ENCODE results near the gene SRR. TPM values are rescaled to one million over a fixed set of nuclear protein-coding genes. Genes with fewer than 3 reads are reported as not detected.
"Not testable (repeated sequence)": the region's sequence is repeated elsewhere in the genome, so short reads cannot be mapped to it uniquely, and the experiment has no call there.

SRR gene
- total and polyA plus RNA-seq, 3 experiments from 2014 or later: 5.7 to 13.4 (median 11.7) TPM

GRCh38 chr17:2297023-2297422, 6.7 kb upstream of the SRR start:
- CTCF ChIA-PET: interaction anchor here (1.0 kb wide), 1 partner anchor 239 kb away, joined by 3 read pairs; no protein-coding TSS in a partner anchor
- Mint-ChIP-seq H3K4me1 (peaks cover 53 to 75% (median 67%) of the 10 kb centered on the region in 3 donors), H3K27ac (peak overlapping the region in 1 of 8 donors; percentile 5), H3K27me3 (no peaks in the 10 kb centered on the region), H3K4me3 (no peak overlapping the region), H3K36me3 (peaks cover 0 to 85% (median 25%) of the 10 kb centered on the region in 3 donors), H3K9me3 (no peaks in the 10 kb centered on the region)
- Histone ChIP-seq H3K36me3 (ENCODE audit: insufficient read depth, low read length) (peaks cover 65% of the 10 kb centered on the region), H3K4me3 (ENCODE audit: low read length) (no peak overlapping the region), H3K9me3 (ENCODE audit: low read length) (no peaks in the 10 kb centered on the region), H3K27me3 (ENCODE audit: insufficient read depth, low read length, poor library complexity, severe bottlenecking) (no peaks in the 10 kb centered on the region), H3K4me1 (ENCODE audit: insufficient read depth, low read length) (peaks cover 15% of the 10 kb centered on the region), H3K27ac (ENCODE audit: low read depth, low read length) (no peak overlapping the region)
- no peak for DNase-seq
- POLR2A ChIA-PET: no interaction called here

GRCh38 chr17:2299136-2299535, 4.6 kb upstream of the SRR start:
- peaks cover 57 to 76% (median 70%) of the 10 kb centered on the region in 3 donors for H3K4me1 Mint-ChIP-seq
- peak overlapping the region in 1 of 7 donors; percentile 36 for H3K4me3 Mint-ChIP-seq
- no peaks in the 10 kb centered on the region for H3K9me3 ChIP-seq (ENCODE audit: low read length)
- H3K4me1 ChIP-seq (ENCODE audit: insufficient read depth, low read length): peaks cover 23% of the 10 kb centered on the region
- ChIA-PET POLR2A (no interaction called here), CTCF (interaction anchor here (1.5 to 1.9 kb wide), 2 partner anchors 54 to 84 kb away, joined by 4 read pairs; no protein-coding TSS in a partner anchor)
- no peak for DNase-seq
- H3K36me3 Mint-ChIP-seq: peaks cover 0 to 68% (median 17%) of the 10 kb centered on the region in 3 donors
- no peaks in the 10 kb centered on the region for H3K27me3 ChIP-seq (ENCODE audit: insufficient read depth, low read length, poor library complexity, severe bottlenecking)
- H3K36me3 ChIP-seq (ENCODE audit: insufficient read depth, low read length): peaks cover 50% of the 10 kb centered on the region
- no peaks in the 10 kb centered on the region for H3K9me3 Mint-ChIP-seq
- no peak overlapping the region for H3K27ac ChIP-seq (ENCODE audit: low read depth, low read length)
- H3K27ac Mint-ChIP-seq: no peak overlapping the region
- no peak overlapping the region for H3K4me3 ChIP-seq (ENCODE audit: low read length)
- no peaks in the 10 kb centered on the region for H3K27me3 Mint-ChIP-seq

GRCh38 chr17:2299756-2300155, 4.0 kb upstream of the SRR start:
- CTCF ChIA-PET: no interaction called here
- no peaks in the 10 kb centered on the region for H3K9me3 Mint-ChIP-seq
- Histone ChIP-seq H3K36me3 (ENCODE audit: insufficient read depth, low read length) (peaks cover 46% of the 10 kb centered on the region), H3K27ac (ENCODE audit: low read depth, low read length) (no peak overlapping the region), H3K9me3 (ENCODE audit: low read length) (no peaks in the 10 kb centered on the region), H3K4me1 (ENCODE audit: insufficient read depth, low read length) (peaks cover 23% of the 10 kb centered on the region), H3K27me3 (ENCODE audit: insufficient read depth, low read length, poor library complexity, severe bottlenecking) (no peaks in the 10 kb centered on the region), H3K4me3 (ENCODE audit: low read length) (no peak overlapping the region)
- H3K36me3 Mint-ChIP-seq: peaks cover 0 to 62% (median 12%) of the 10 kb centered on the region in 3 donors
- no peak overlapping the region for H3K4me3 Mint-ChIP-seq
- H3K27ac Mint-ChIP-seq: peak overlapping the region in 1 of 8 donors; percentile 31
- peaks cover 53 to 73% (median 66%) of the 10 kb centered on the region in 3 donors for H3K4me1 Mint-ChIP-seq
- no peaks in the 10 kb centered on the region for H3K27me3 Mint-ChIP-seq
- DNase-seq: no peak
- POLR2A ChIA-PET: no interaction called here

DNA sequence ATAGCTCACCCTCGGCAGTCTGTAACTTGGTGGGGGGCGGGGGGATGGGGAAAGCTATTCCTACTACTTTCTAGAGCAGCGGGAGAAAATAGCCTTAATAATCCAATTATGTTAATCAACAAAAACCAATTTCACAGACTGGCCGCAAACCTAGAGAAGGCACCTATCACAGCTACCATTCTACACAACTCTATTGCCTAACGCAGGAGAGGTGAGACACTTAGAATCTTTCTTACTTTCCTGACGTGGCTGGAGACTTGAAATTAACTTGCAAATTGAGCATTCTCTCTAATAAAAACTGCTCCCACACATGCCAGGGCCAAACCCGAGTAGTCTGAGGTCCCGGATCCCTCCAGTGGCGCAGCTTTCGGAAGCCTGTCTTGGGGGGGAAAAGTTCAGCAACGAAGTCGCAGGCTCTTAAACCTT, 959 bp upstream of the SRR start:
- CTCF ChIA-PET: interaction anchor here (1.1 to 1.8 kb wide), 9 partner anchors 12 to 248 kb away, joined by 3 to 6 read pairs (median 3); partner anchors contain the start of genes HIC1 and TSR1
- H3K4me3 Mint-ChIP-seq: peak overlapping the region; percentile 91 to 99 (median 91)
- POLR2A ChIA-PET: interaction anchor here (0.6 to 2.1 kb wide), 7 partner anchors 33 to 687 kb away, joined by 3 to 6 read pairs (median 3); no protein-coding TSS in a partner anchor
- Histone ChIP-seq H3K36me3 (ENCODE audit: insufficient read depth, low read length) (peaks cover 18% of the 10 kb centered on the region), H3K4me3 (ENCODE audit: low read length) (peak overlapping the region; percentile 88), H3K4me1 (ENCODE audit: insufficient read depth, low read length) (peaks cover 18% of the 10 kb centered on the region), H3K27me3 (ENCODE audit: insufficient read depth, low read length, poor library complexity, severe bottlenecking) (no peaks in the 10 kb centered on the region), H3K9me3 (ENCODE audit: low read length) (no peaks in the 10 kb centered on the region), H3K27ac (ENCODE audit: low read depth, low read length) (peak overlapping the region; percentile 81)
- peak in 1 of 5 donors; percentile 50 for DNase-seq
- H3K9me3 Mint-ChIP-seq: no peaks in the 10 kb centered on the region
- H3K4me1 Mint-ChIP-seq: peaks cover 38 to 60% (median 59%) of the 10 kb centered on the region in 3 donors
- H3K27ac Mint-ChIP-seq: peak overlapping the region; percentile 82 to 95 (median 93)
- H3K27me3 Mint-ChIP-seq: no peaks in the 10 kb centered on the region
- H3K36me3 Mint-ChIP-seq: peaks cover 0 to 33% (median 10%) of the 10 kb centered on the region in 3 donors

DNA sequence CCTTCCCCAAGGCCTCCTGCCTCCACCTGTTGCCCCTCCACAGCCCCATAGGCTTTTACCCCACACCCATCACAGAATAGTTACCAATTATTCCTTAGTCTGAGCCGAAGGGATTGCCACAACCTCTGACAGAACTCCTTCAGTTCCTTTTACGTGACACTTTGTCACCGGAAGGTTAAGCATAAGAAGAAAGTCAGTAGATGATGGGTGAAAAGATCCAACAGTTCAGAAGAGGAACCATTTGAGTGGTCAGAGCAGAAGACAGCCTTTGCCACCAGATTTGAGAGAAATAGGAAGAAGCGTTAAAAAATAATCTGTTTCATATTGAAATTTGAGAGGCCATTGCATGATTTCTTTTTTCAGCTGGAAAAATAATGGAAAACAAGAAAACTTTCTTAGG, 1.2 kb downstream of the SRR start:
- Mint-ChIP-seq H3K4me3 (peak overlapping the region; percentile 59 to 86 (median 68)), H3K27ac (peak overlapping the region in 4 of 8 donors; percentile 29 to 95 (median 74)), H3K9me3 (no peaks in the 10 kb centered on the region), H3K27me3 (no peaks in the 10 kb centered on the region), H3K4me1 (peaks cover 30 to 56% (median 45%) of the 10 kb centered on the region in 3 donors), H3K36me3 (peaks cover 0 to 15% (median 4%) of the 10 kb centered on the region in 3 donors)
- POLR2A ChIA-PET: interaction anchor here (0.8 kb wide), 1 partner anchor 9 kb away, joined by 3 read pairs; no protein-coding TSS in a partner anchor
- H3K9me3 ChIP-seq (ENCODE audit: low read length): no peaks in the 10 kb centered on the region
- CTCF ChIA-PET: no interaction called here
- peaks cover 18% of the 10 kb centered on the region for H3K4me1 ChIP-seq (ENCODE audit: insufficient read depth, low read length)
- H3K27me3 ChIP-seq (ENCODE audit: insufficient read depth, low read length, poor library complexity, severe bottlenecking): no peaks in the 10 kb centered on the region
- H3K27ac ChIP-seq (ENCODE audit: low read depth, low read length): no peak overlapping the region
- peaks cover 3% of the 10 kb centered on the region for H3K36me3 ChIP-seq (ENCODE audit: insufficient read depth, low read length)
- DNase-seq: no peak
- no peak overlapping the region for H3K4me3 ChIP-seq (ENCODE audit: low read length)

- POLR2A ChIA-PET: no interaction called here
- H3K4me1 Mint-ChIP-seq: peaks cover 7 to 26% (median 18%) of the 10 kb centered on the region in 3 donors
Observed at GRCh38 chr17:2309338-2310154, 5.8 kb downstream of the SRR start.

GRCh38 chr17:2312736-2313135, 9.0 kb downstream of the SRR start:
- Mint-ChIP-seq H3K4me3 (no peak overlapping the region), H3K9me3 (no peaks in the 10 kb centered on the region), H3K27me3 (no peaks in the 10 kb centered on the region), H3K4me1 (peaks cover 0 to 6% (median 4%) of the 10 kb centered on the region in 3 donors), H3K27ac (no peak overlapping the region), H3K36me3 (peaks cover 0 to 2% (median 0%) of the 10 kb centered on the region in 3 donors)
- no peaks in the 10 kb centered on the region for H3K36me3 ChIP-seq (ENCODE audit: insufficient read depth, low read length)
- H3K27me3 ChIP-seq (ENCODE audit: insufficient read depth, low read length, poor library complexity, severe bottlenecking): no peaks in the 10 kb centered on the region
- no peak for DNase-seq
- POLR2A ChIA-PET: no interaction called here
- no peaks in the 10 kb centered on the region for H3K4me1 ChIP-seq (ENCODE audit: insufficient read depth, low read length)
- no peak overlapping the region for H3K27ac ChIP-seq (ENCODE audit: low read depth, low read length)
- CTCF ChIA-PET: interaction anchor here (0.8 kb wide), 1 partner anchor 258 kb away, joined by 3 read pairs; the partner anchor contains the start of gene HIC1
- no peaks in the 10 kb centered on the region for H3K9me3 ChIP-seq (ENCODE audit: low read length)
- H3K4me3 ChIP-seq (ENCODE audit: low read length): no peak overlapping the region

More at GRCh38 chr17:2309338-2310154, 5.8 kb downstream of the SRR start:
- Histone ChIP-seq H3K9me3 (ENCODE audit: low read length) (no peaks in the 10 kb centered on the region), H3K36me3 (ENCODE audit: insufficient read depth, low read length) (no peaks in the 10 kb centered on the region), H3K4me3 (ENCODE audit: low read length) (no peak overlapping the region), H3K27ac (ENCODE audit: low read depth, low read length) (no peak overlapping the region), H3K27me3 (ENCODE audit: insufficient read depth, low read length, poor library complexity, severe bottlenecking) (no peaks in the 10 kb centered on the region), H3K4me1 (ENCODE audit: insufficient read depth, low read length) (no peaks in the 10 kb centered on the region)
- H3K27me3 Mint-ChIP-seq: no peaks in the 10 kb centered on the region
- no peaks in the 10 kb centered on the region for H3K9me3 Mint-ChIP-seq
- H3K36me3 Mint-ChIP-seq: peaks cover 0 to 2% (median 0%) of the 10 kb centered on the region in 3 donors
- H3K27ac Mint-ChIP-seq: no peak overlapping the region
- CTCF ChIA-PET: no interaction called here
- H3K4me3 Mint-ChIP-seq: peak overlapping the region in 1 of 7 donors; percentile 21
- no peak for DNase-seq

- CTCF ChIA-PET; H3K9me3 Mint-ChIP-seq; H3K4me3 Mint-ChIP-seq; H3K27ac ChIP-seq (ENCODE audit: low read depth, low read length); H3K4me1 Mint-ChIP-seq; H3K27me3 Mint-ChIP-seq; H3K36me3 ChIP-seq (ENCODE audit: insufficient read depth, low read length); H3K4me1 ChIP-seq (ENCODE audit: insufficient read depth, low read length); DNase-seq; H3K4me3 ChIP-seq (ENCODE audit: low read length); H3K27ac Mint-ChIP-seq; H3K27me3 ChIP-seq (ENCODE audit: insufficient read depth, low read length, poor library complexity, severe bottlenecking); H3K9me3 ChIP-seq (ENCODE audit: low read length): not testable (repeated sequence)
- POLR2A ChIA-PET: interaction anchor here (0.7 kb wide), 1 partner anchor 358 kb away, joined by 7 read pairs; no protein-coding TSS in a partner anchor
- peaks cover 4 to 10% (median 7%) of the 10 kb centered on the region in 3 donors for H3K36me3 Mint-ChIP-seq
Observed at GRCh38 chr17:2316916-2317205, 13.1 kb downstream of the SRR start.

Measured in CD8-positive, alpha-beta memory T cell (primary cell).